ENCODE measurements around the gene TTC3.
A peak's percentile ranks its signal among the peaks of the same experiment; 100 is the strongest.

Gene TTC3

DNA sequence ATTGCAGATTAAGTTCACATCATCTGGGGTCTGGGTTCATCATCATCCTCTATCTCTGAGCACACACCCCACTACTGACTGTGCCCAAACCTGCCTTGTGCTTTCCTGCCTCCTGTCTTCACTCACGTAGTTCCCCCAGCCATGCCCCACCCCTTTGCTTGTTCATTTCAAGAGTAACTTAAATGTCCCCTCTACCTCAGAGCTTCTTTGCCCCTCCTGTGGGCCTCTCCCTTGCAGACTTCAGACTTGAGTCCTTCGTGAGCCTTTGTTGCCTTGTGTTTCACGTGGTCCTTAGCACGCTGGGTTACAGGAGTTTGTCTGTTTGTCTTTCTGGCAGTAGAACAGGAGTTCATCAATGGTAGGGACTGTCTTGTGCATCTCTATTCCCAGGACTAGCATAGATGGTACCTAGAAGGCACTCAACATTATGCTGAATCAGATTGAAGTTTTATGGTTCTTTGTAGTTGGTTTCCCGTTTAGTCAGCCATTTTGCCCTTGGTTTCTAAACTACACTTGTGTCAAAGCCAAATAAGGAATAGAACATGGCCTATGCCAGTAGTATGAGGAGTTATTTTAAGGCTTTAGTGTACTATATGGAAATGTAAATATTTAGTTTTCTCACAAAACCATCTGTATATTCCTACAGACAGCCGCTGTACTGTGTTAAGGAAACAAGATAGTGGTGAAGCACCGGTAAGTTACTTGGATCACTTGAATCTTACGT is 86.2 kb downstream of the TTC3 start:
- Mint-ChIP-seq H3K27ac (no peak overlapping the region), H3K4me3 (no peak overlapping the region), H3K27me3 (ENCODE audit: low read depth) (no peaks in the 10 kb centered on the region), H3K9me3 (no peaks in the 10 kb centered on the region), H3K4me1 (peaks cover 20% of the 10 kb centered on the region), H3K36me3 (ENCODE audit: low read depth) (peaks cover 82% of the 10 kb centered on the region)
- TF ChIP-seq, protein P1, sequence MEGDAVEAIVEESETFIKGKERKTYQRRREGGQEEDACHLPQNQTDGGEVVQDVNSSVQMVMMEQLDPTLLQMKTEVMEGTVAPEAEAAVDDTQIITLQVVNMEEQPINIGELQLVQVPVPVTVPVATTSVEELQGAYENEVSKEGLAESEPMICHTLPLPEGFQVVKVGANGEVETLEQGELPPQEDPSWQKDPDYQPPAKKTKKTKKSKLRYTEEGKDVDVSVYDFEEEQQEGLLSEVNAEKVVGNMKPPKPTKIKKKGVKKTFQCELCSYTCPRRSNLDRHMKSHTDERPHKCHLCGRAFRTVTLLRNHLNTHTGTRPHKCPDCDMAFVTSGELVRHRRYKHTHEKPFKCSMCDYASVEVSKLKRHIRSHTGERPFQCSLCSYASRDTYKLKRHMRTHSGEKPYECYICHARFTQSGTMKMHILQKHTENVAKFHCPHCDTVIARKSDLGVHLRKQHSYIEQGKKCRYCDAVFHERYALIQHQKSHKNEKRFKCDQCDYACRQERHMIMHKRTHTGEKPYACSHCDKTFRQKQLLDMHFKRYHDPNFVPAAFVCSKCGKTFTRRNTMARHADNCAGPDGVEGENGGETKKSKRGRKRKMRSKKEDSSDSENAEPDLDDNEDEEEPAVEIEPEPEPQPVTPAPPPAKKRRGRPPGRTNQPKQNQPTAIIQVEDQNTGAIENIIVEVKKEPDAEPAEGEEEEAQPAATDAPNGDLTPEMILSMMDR (IDR thresholded peaks at IDR 0.05; ENCODE audit: unreplicated experiment in 3 of 3) = no peak

DNA sequence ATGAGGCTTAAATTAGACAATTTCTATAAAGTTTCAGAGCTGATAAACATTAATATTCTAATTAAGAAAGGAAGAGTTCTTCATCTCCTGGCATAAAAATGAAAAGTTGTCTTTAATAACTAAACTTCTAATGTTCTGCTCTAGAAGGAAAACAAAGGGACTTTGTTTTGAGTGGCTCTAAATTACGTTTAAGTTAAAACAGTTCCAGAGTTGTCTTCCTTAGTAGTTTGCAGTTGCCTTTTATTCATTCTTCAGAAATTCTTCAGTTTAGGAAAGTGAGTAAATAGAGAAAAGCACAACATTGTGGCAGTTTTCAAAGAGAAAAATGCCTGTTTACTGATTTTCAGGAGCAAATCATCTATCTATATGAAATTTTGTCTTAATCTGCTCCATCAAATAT is 86.9 kb downstream of the TTC3 start:
- Mint-ChIP-seq H3K36me3 (ENCODE audit: low read depth) (peaks cover 84% of the 10 kb centered on the region), H3K27me3 (ENCODE audit: low read depth) (no peaks in the 10 kb centered on the region), H3K27ac (no peak overlapping the region), H3K9me3 (no peaks in the 10 kb centered on the region), H3K4me3 (no peak overlapping the region), H3K4me1 (peaks cover 18% of the 10 kb centered on the region)
- TF ChIP-seq, protein P1 (IDR thresholded peaks at IDR 0.05; ENCODE audit: unreplicated experiment in 3 of 3) = no peak

DNA sequence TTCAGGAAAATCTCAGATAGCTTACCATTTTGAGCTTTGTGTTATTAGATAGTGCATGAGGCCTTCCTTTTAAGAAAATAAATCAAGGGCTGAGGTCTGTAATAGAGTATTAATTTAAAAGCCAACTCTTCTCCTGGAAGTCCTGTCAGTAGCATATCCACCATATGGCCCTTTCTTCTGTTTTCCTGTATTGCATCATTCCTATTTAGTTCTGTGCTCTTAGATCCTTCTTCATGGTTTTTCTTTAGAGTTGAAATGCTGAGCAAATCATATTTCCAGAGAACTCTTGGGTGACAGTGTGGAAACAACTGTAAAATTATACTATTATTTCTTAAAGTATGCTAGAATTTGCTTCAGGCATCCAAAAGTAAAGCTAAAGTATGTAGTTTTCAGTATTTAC is 91.7 kb downstream of the TTC3 start:
- TF ChIP-seq, protein P1 (IDR thresholded peaks at IDR 0.05; ENCODE audit: unreplicated experiment in 3 of 3) = no peak
- no peak overlapping the region for H3K4me3 Mint-ChIP-seq
- peak overlapping the region in 1 of 3 experiments; percentile 40 for H3K27ac Mint-ChIP-seq
- H3K27me3 Mint-ChIP-seq (ENCODE audit: low read depth) = no peaks in the 10 kb centered on the region
- H3K9me3 Mint-ChIP-seq = no peaks in the 10 kb centered on the region
- no peaks in the 10 kb centered on the region for H3K4me1 Mint-ChIP-seq
- H3K36me3 Mint-ChIP-seq (ENCODE audit: low read depth) = peaks cover 75% of the 10 kb centered on the region

DNA sequence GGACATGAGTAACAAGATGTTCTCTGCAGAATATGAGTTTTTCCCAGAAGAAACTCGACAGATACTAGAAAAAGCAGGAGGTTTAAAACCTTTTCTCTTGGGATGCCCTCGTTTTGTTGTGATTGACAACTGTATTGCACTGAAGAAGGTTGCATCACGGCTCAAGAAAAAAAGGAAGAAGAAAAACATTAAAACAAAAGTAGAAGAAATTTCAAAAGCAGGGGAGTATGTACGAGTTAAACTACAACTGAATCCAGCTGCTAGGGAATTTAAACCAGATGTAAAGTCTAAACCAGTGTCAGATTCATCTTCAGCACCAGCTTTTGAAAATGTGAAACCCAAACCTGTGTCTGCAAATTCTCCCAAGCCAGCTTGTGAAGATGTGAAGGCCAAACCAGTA is 92.5 kb downstream of the TTC3 start:
- Mint-ChIP-seq H3K27ac (peak overlapping the region in 1 of 3 experiments; percentile 52), H3K9me3 (no peaks in the 10 kb centered on the region)

DNA sequence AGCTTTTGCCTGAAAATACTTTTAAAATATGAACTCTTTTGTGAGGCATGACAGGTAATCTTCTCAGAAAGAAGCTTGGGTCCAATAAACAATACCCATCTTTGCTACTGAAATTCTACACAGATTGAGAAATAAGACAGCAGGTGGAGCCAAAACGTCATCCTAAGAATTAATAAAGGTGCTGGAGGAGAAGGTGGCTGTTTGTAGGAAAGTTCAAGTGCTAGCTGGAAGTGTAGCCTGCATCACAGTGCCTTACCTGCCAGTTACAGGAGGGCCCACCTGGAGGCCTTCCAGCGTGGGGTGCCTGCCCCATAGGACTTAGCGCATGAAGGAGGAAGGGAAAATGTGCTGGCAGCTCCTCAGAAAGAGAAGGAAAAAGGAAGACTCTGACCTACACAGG is 93.7 kb downstream of the TTC3 start:
- Mint-ChIP-seq H3K9me3 (no peaks in the 10 kb centered on the region), H3K4me3 (no peak overlapping the region), H3K36me3 (ENCODE audit: low read depth) (peaks cover 76% of the 10 kb centered on the region), H3K27ac (no peak overlapping the region), H3K4me1 (no peaks in the 10 kb centered on the region), H3K27me3 (ENCODE audit: low read depth) (no peaks in the 10 kb centered on the region)
- TF ChIP-seq, protein P1 (IDR thresholded peaks at IDR 0.05; ENCODE audit: unreplicated experiment in 3 of 3) = peak in 1 of 3 experiments; percentile 11

More for the DNA sequence above, 92.5 kb downstream of the TTC3 start:
- Mint-ChIP-seq H3K4me3 (no peak overlapping the region), H3K27me3 (ENCODE audit: low read depth) (no peaks in the 10 kb centered on the region), H3K36me3 (ENCODE audit: low read depth) (peaks cover 78% of the 10 kb centered on the region), H3K4me1 (no peaks in the 10 kb centered on the region)
- TF ChIP-seq, protein P1 (IDR thresholded peaks at IDR 0.05; ENCODE audit: unreplicated experiment in 3 of 3) = no peak

DNA sequence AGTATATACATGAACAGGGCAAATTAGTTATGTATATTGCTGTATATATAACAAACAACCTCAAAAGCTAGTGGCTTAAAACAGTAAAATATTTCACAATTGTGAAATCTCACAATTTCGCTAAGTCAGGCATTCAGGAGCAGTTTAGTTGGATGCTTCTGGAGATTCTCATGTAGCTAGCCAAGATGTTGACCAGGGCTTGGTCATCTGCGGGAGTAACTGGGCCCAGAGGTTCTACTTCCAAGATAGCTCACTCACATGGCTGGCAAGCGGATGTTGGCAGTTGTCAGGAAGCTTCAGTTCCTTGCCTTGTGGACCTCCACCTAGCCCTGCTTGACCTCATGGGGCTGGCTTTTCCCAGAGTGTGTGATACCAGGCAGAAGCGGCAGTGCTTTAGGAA is 95.6 kb downstream of the TTC3 start:
- Mint-ChIP-seq H3K9me3 (no peaks in the 10 kb centered on the region), H3K4me1 (no peaks in the 10 kb centered on the region), H3K36me3 (ENCODE audit: low read depth) (peaks cover 75% of the 10 kb centered on the region), H3K27ac (no peak overlapping the region), H3K4me3 (no peak overlapping the region), H3K27me3 (ENCODE audit: low read depth) (no peaks in the 10 kb centered on the region)
- TF ChIP-seq, protein P1 (IDR thresholded peaks at IDR 0.05; ENCODE audit: unreplicated experiment in 3 of 3) = no peak

All from nephron (organoid).